ENCODE measurements around the gene CST9. TPM values are rescaled to one million over a fixed set of nuclear protein-coding genes. Genes with fewer than 3 reads are reported as not detected.

Gene CST9
- total and polyA plus RNA-seq, 9 of the 15 experiments (the other 6 are each of a cell fraction or from before 2014, with no cell fraction given) = not detected

DNA sequence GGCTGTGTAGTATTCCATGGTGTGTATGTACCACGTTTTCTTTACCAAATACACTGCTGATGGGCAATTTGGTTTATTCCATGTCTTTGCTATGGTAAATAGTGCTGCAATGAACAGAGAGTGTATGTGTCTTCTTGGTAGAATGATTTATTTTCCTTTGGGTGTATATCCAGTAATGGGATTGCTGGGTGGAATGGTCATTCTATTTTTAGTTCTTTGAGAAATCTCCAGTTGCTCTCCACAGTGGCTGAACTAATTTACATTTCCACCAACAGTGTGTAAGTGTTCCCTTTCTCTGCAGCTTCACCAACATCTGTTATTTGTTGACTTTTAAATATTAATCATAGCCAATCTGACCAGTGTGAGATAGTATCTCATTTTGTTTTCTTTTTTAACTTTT lies 51.3 kb downstream of the CST9 start:
- no peaks in the 10 kb centered on the region for H3K36me3 ChIP-seq (ENCODE audit: control insufficient read depth, insufficient read depth, low read length)
- no peaks in the 10 kb centered on the region for H4K20me1 ChIP-seq (replicated peaks; ENCODE audit: control insufficient read depth, insufficient read depth, low read length)
- in situ Hi-C loops (cut with MboI) (no loop called here), intact Hi-C loops (cut with micrococcal nuclease) (no loop called here)
- H3K79me2 ChIP-seq (ENCODE audit: control insufficient read depth, insufficient read depth, low read length) = no peaks in the 10 kb centered on the region
- H3K27ac ChIP-seq (ENCODE audit: extremely low read depth, low read depth, low read length) = no peak overlapping the region
- H2AFZ ChIP-seq (ENCODE audit: low read depth, low read length) = no peak overlapping the region
- no peaks in the 10 kb centered on the region for H3K4me1 ChIP-seq (replicated peaks in 1 of 2; ENCODE audit: control insufficient read depth in 2 of 2, insufficient read depth in 2 of 2, low read length in 2 of 2)
- no peak overlapping the region for H3K4me3 ChIP-seq
- H3K9me3 ChIP-seq (replicated peaks; ENCODE audit: control insufficient read depth, insufficient read depth, low read depth, low read length) = no peaks in the 10 kb centered on the region
- H3K9me1 ChIP-seq (ENCODE audit: control insufficient read depth, insufficient read depth, low read length) = no peaks in the 10 kb centered on the region
- BruUV-seq (replicated peaks) = no TSS peak
- no peak for ATAC-seq
- DNase-seq (ENCODE audit: extremely low read depth in 1 of 4, low spot score in 3 of 4) = no peak
- ChIA-PET POLR2A (interaction anchor here (0.6 kb wide), 1 partner anchor 1086 kb away, joined by 4 read pairs; no protein-coding TSS in a partner anchor), CTCF (ENCODE audit: low intra/inter-chr PET ratio) (no interaction called here)
- no peak for FAIRE-seq
- no peak overlapping the region for H3K4me2 ChIP-seq (ENCODE audit: insufficient read depth, low read length)
- H3K9ac ChIP-seq (ENCODE audit: insufficient read depth in 1 of 2, low read depth in 2 of 2, low read length in 2 of 2) = no peak overlapping the region
- no peak for TF ChIP-seq ZC3H11A (IDR thresholded peaks at IDR 0.05; ENCODE audit: low read depth, low read length)
- 0% methylated on average over 1 of the region's 1 CpG for WGBS (ENCODE audit: insufficient coverage, low coverage, missing lambda C conversion rate)
- H3K27me3 ChIP-seq (ENCODE audit: control insufficient read depth in 2 of 2, insufficient read depth in 2 of 2, low read length in 2 of 2) = 0 out of 5 replicates have a peak, but pooled peaks cover 0 to 2% of the 10 kb centered on the region in 2 experiments

Other genes starting within 250 kb of the CST9 start
Only the 7 nearest of the 10 such genes appear.
- not detected in 2 replicates for gene CSTL1, start 166.2 kb downstream of the CST9 start, total RNA-seq (2014; rRNA removed)
- not detected in 2 replicates for gene CSTL1, start 166.2 kb downstream of the CST9 start, total RNA-seq (2014; rRNA removed; fragmentation: Illumina TruSeq; extraction: Trizol)
- gene CSTL1, start 166.2 kb downstream of the CST9 start, total RNA-seq (2015; rRNA removed; fragmentation: Illumina TruSeq; extraction: Trizol) = not detected in 2 replicates
- gene CSTL1, start 166.2 kb downstream of the CST9 start, total RNA-seq (2021) = not detected in 2 replicates
- gene CSTL1, start 166.2 kb downstream of the CST9 start, polyA plus RNA-seq (2011; rRNA removed) = not detected in 2 replicates
- gene CSTL1, start 166.2 kb downstream of the CST9 start, polyA plus RNA-seq (2014; fragmentation: Illumina TruSeq; extraction: Trizol) = not detected in 2 replicates
- not detected for gene CSTL1, start 166.2 kb downstream of the CST9 start, polyA plus RNA-seq (2014; fragmentation: Nextera tagmentation; extraction: Ambion mirVana)
- gene CSTL1, start 166.2 kb downstream of the CST9 start, polyA plus RNA-seq (2014; rRNA removed) = not detected in 2 replicates
- not detected in 2 replicates for gene CST11, start 153.0 kb downstream of the CST9 start, total RNA-seq (2014; rRNA removed)
- not detected in 2 replicates for gene CST11, start 153.0 kb downstream of the CST9 start, total RNA-seq (2014; rRNA removed; fragmentation: Illumina TruSeq; extraction: Trizol)
- not detected in 2 replicates for gene CST11, start 153.0 kb downstream of the CST9 start, total RNA-seq (2015; rRNA removed; fragmentation: Illumina TruSeq; extraction: Trizol)
- not detected in 2 replicates for gene CST11, start 153.0 kb downstream of the CST9 start, total RNA-seq (2021)
- not detected in 2 replicates for gene CST11, start 153.0 kb downstream of the CST9 start, polyA plus RNA-seq (2011; rRNA removed)
- gene CST11, start 153.0 kb downstream of the CST9 start, polyA plus RNA-seq (2014; fragmentation: Illumina TruSeq; extraction: Trizol) = not detected in 2 replicates
- not detected for gene CST11, start 153.0 kb downstream of the CST9 start, polyA plus RNA-seq (2014; fragmentation: Nextera tagmentation; extraction: Ambion mirVana)
- not detected in 2 replicates for gene CST11, start 153.0 kb downstream of the CST9 start, polyA plus RNA-seq (2014; rRNA removed)
- not detected in 2 replicates for gene CST8, start 114.8 kb downstream of the CST9 start, total RNA-seq (2014; rRNA removed)
- not detected in 2 replicates for gene CST8, start 114.8 kb downstream of the CST9 start, total RNA-seq (2014; rRNA removed; fragmentation: Illumina TruSeq; extraction: Trizol)
- not detected in 2 replicates for gene CST8, start 114.8 kb downstream of the CST9 start, total RNA-seq (2015; rRNA removed; fragmentation: Illumina TruSeq; extraction: Trizol)
- gene CST8, start 114.8 kb downstream of the CST9 start, total RNA-seq (2021) = not detected in 2 replicates
- gene CST8, start 114.8 kb downstream of the CST9 start, polyA plus RNA-seq (2011; rRNA removed) = not detected in 2 replicates
- not detected in 2 replicates for gene CST8, start 114.8 kb downstream of the CST9 start, polyA plus RNA-seq (2014; fragmentation: Illumina TruSeq; extraction: Trizol)
- gene CST8, start 114.8 kb downstream of the CST9 start, polyA plus RNA-seq (2014; fragmentation: Nextera tagmentation; extraction: Ambion mirVana) = not detected
- gene CST8, start 114.8 kb downstream of the CST9 start, polyA plus RNA-seq (2014; rRNA removed) = not detected in 2 replicates
- gene CST9L, start 37.4 kb downstream of the CST9 start, total RNA-seq (2014; rRNA removed) = not detected in 2 replicates
- not detected in 2 replicates for gene CST9L, start 37.4 kb downstream of the CST9 start, total RNA-seq (2014; rRNA removed; fragmentation: Illumina TruSeq; extraction: Trizol)
- gene CST9L, start 37.4 kb downstream of the CST9 start, total RNA-seq (2015; rRNA removed; fragmentation: Illumina TruSeq; extraction: Trizol) = not detected in 2 replicates
- not detected in 2 replicates for gene CST9L, start 37.4 kb downstream of the CST9 start, total RNA-seq (2021)
- not detected in 2 replicates for gene CST9L, start 37.4 kb downstream of the CST9 start, polyA plus RNA-seq (2011; rRNA removed)
- not detected in 2 replicates for gene CST9L, start 37.4 kb downstream of the CST9 start, polyA plus RNA-seq (2014; fragmentation: Illumina TruSeq; extraction: Trizol)
- not detected for gene CST9L, start 37.4 kb downstream of the CST9 start, polyA plus RNA-seq (2014; fragmentation: Nextera tagmentation; extraction: Ambion mirVana)
- not detected in 2 replicates for gene CST9L, start 37.4 kb downstream of the CST9 start, polyA plus RNA-seq (2014; rRNA removed)
- 66.7 and 81.2 TPM in 2 replicates for gene CST3, start 32.0 kb upstream of the CST9 start, total RNA-seq (2014; rRNA removed)
- gene CST3, start 32.0 kb upstream of the CST9 start, total RNA-seq (2014; rRNA removed; fragmentation: Illumina TruSeq; extraction: Trizol) = 14.8 and 23.1 TPM in 2 replicates
- 42.9 and 48.5 TPM in 2 replicates for gene CST3, start 32.0 kb upstream of the CST9 start, total RNA-seq (2015; rRNA removed; fragmentation: Illumina TruSeq; extraction: Trizol)
- 111 and 113 TPM in 2 replicates for gene CST3, start 32.0 kb upstream of the CST9 start, total RNA-seq (2021)
- gene CST3, start 32.0 kb upstream of the CST9 start, polyA plus RNA-seq (2011; rRNA removed) = 46.6 and 83.5 TPM in 2 replicates
- gene CST3, start 32.0 kb upstream of the CST9 start, polyA plus RNA-seq (2014; fragmentation: Illumina TruSeq; extraction: Trizol) = 52.1 and 55.2 TPM in 2 replicates
- gene CST3, start 32.0 kb upstream of the CST9 start, polyA plus RNA-seq (2014; fragmentation: Nextera tagmentation; extraction: Ambion mirVana) = 10 to 100 TPM in 1 of 2 experiments, 1 to 10 TPM in 1; 8.7 to 12.4 TPM
- gene CST3, start 32.0 kb upstream of the CST9 start, polyA plus RNA-seq (2014; rRNA removed) = 103 and 110 TPM in 2 replicates
- not detected in 2 replicates for gene CST4, start 83.1 kb upstream of the CST9 start, total RNA-seq (2014; rRNA removed)
- not detected in 2 replicates for gene CST4, start 83.1 kb upstream of the CST9 start, total RNA-seq (2014; rRNA removed; fragmentation: Illumina TruSeq; extraction: Trizol)
- gene CST4, start 83.1 kb upstream of the CST9 start, total RNA-seq (2015; rRNA removed; fragmentation: Illumina TruSeq; extraction: Trizol) = not detected in 2 replicates
- gene CST4, start 83.1 kb upstream of the CST9 start, total RNA-seq (2021) = not detected in 2 replicates
- gene CST4, start 83.1 kb upstream of the CST9 start, polyA plus RNA-seq (2011; rRNA removed) = not detected in 2 replicates
- gene CST4, start 83.1 kb upstream of the CST9 start, polyA plus RNA-seq (2014; fragmentation: Illumina TruSeq; extraction: Trizol) = not detected in 2 replicates
- gene CST4, start 83.1 kb upstream of the CST9 start, polyA plus RNA-seq (2014; fragmentation: Nextera tagmentation; extraction: Ambion mirVana) = not detected
- not detected in 2 replicates for gene CST4, start 83.1 kb upstream of the CST9 start, polyA plus RNA-seq (2014; rRNA removed)
- gene CST1, start 145.0 kb upstream of the CST9 start, total RNA-seq (2014; rRNA removed) = not detected in 2 replicates
- not detected in 2 replicates for gene CST1, start 145.0 kb upstream of the CST9 start, total RNA-seq (2014; rRNA removed; fragmentation: Illumina TruSeq; extraction: Trizol)
- not detected in 2 replicates for gene CST1, start 145.0 kb upstream of the CST9 start, total RNA-seq (2015; rRNA removed; fragmentation: Illumina TruSeq; extraction: Trizol)
- not detected in 2 replicates for gene CST1, start 145.0 kb upstream of the CST9 start, total RNA-seq (2021)
- gene CST1, start 145.0 kb upstream of the CST9 start, polyA plus RNA-seq (2011; rRNA removed) = not detected in 2 replicates
- not detected in 2 replicates for gene CST1, start 145.0 kb upstream of the CST9 start, polyA plus RNA-seq (2014; fragmentation: Illumina TruSeq; extraction: Trizol)
- not detected for gene CST1, start 145.0 kb upstream of the CST9 start, polyA plus RNA-seq (2014; fragmentation: Nextera tagmentation; extraction: Ambion mirVana)
- gene CST1, start 145.0 kb upstream of the CST9 start, polyA plus RNA-seq (2014; rRNA removed) = not detected in 2 replicates